BJ (cell line): ENCODE data around the gene GJE1. TPM values are rescaled to one million over a fixed set of nuclear protein-coding genes. Genes with fewer than 3 reads are reported as not detected.

ENCODE experiments used
- CTCF ChIA-PET: fragments of 350-600 bp; formaldehyde crosslinking; extraction: SDS; loops from one replicate; lab custom pipeline; 2021; ENCODE audit warnings: antibody characterized with exemption, inconsistent platforms; lab: Yijun Ruan, JAX
- POLR2A ChIA-PET: fragments of 300-600 bp; sonication (Branson Sonifier 250); formaldehyde crosslinking; extraction: SDS; loops from one replicate; lab custom pipeline; 2021; ENCODE audit warnings: antibody characterized with exemption; lab: Charles Lee
- DNase-seq: peaks from one replicate; pipeline ENCODE4 v3.0.0-alpha.2; 2011; ENCODE audit warnings: low read depth
- H3K27me3 ChIP-seq: 2 replicates; pipeline ENCODE4 v1.6.0; 2011; ENCODE audit warnings: low read length; ENCODE audit not compliant: control insufficient read depth, insufficient read depth
- H3K36me3 ChIP-seq: 2 replicates; pipeline ENCODE4 v1.5.1; 2011; ENCODE audit warnings: low read length; ENCODE audit not compliant: control insufficient read depth, insufficient read depth
- H3K4me3 ChIP-seq: 2 replicates; pipeline ENCODE4 v1.5.1; 2011; ENCODE audit warnings: low read depth, mild to moderate bottlenecking, control low read depth, low read length
- polyA plus RNA-seq: library from polyadenylated mRNA; depleted of rRNA; stranded (reverse); fragments of >200 nt; gene quantifications from 2 replicates; pipeline ENCODE4 v1.2.3, GENCODE V29; 2011; rRNA removed
- TF ChIP-seq, protein P1 (sequence below): IDR thresholded peaks from 2 replicates; pipeline ENCODE4 v1.5.1; 2011; ENCODE audit warnings: low read depth, mild to moderate bottlenecking, control low read depth, inconsistent platforms, low read length, moderate library complexity; ENCODE audit not compliant: insufficient read depth

Gene GJE1
- polyA plus RNA-seq, 1 experiment: not detected

DNA sequence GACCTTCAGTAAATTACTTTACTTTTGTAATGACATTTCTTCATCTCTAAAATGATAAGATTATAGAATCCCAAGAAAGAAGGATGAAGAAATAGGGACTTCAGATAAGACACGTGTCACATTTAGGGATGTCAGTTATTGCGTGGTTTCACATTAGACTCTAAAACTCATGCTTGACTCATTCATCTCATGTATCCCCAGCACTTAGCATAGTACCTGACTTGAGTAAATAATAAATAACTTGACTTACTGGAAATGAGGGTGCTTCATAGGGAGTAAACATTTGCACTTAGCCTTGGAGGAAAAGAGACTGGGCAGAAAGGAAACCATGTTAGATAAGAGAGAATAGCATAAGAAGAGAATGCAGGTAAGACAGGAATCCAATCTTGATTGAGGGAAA, 51.6 kb downstream of the GJE1 start:
- TF ChIP-seq, protein P1, sequence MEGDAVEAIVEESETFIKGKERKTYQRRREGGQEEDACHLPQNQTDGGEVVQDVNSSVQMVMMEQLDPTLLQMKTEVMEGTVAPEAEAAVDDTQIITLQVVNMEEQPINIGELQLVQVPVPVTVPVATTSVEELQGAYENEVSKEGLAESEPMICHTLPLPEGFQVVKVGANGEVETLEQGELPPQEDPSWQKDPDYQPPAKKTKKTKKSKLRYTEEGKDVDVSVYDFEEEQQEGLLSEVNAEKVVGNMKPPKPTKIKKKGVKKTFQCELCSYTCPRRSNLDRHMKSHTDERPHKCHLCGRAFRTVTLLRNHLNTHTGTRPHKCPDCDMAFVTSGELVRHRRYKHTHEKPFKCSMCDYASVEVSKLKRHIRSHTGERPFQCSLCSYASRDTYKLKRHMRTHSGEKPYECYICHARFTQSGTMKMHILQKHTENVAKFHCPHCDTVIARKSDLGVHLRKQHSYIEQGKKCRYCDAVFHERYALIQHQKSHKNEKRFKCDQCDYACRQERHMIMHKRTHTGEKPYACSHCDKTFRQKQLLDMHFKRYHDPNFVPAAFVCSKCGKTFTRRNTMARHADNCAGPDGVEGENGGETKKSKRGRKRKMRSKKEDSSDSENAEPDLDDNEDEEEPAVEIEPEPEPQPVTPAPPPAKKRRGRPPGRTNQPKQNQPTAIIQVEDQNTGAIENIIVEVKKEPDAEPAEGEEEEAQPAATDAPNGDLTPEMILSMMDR: no peak
- Histone ChIP-seq H3K4me3 (no peak overlapping the region), H3K27me3 (no peaks in the 10 kb centered on the region), H3K36me3 (no peaks in the 10 kb centered on the region)
- ChIA-PET CTCF (no interaction called here), POLR2A (no interaction called here)
- no peak for DNase-seq

Other genes with a start within 250 kb of the GJE1 start
- gene NMBR, start 14.2 kb downstream of the GJE1 start, polyA plus RNA-seq: 0.07 TPM in 1 of 2 replicates, not detected in the other
- gene VTA1, start 14.3 kb downstream of the GJE1 start, polyA plus RNA-seq: 66.7 and 115 TPM in 2 replicates
- gene ADGRG6, start 169.1 kb downstream of the GJE1 start, polyA plus RNA-seq: 25.4 and 32.9 TPM in 2 replicates